Measurements from ENCODE around the gene NLRP13.
"Not testable (repeated sequence)": the region's sequence is repeated elsewhere in the genome, so short reads cannot be mapped to it uniquely, and the experiment has no call there.

NLRP13 gene

GRCh38 chr19:55931936-55932386 lies at the start of gene NLRP13:
Gene NLRP13, minus strand, starts transcription at chr19:55932336. Its CDS starts 25 bp downstream, at chr19:55932311.
- no peak for DNase-seq (ENCODE audit: low read depth, low spot score)

- no peak for DNase-seq (ENCODE audit: low read depth, low spot score)
Measured at GRCh38 chr19:55980415-55980814, 48.3 kb upstream of the NLRP13 start.

- DNase-seq (ENCODE audit: low read depth, low spot score): no peak
Measured at GRCh38 chr19:55973982-55974381, 41.8 kb upstream of the NLRP13 start.

- no peak for DNase-seq (ENCODE audit: low read depth, low spot score)
Measured at GRCh38 chr19:55962186-55962585, 30.1 kb upstream of the NLRP13 start.

- DNase-seq (ENCODE audit: low read depth, low spot score): no peak
Measured at GRCh38 chr19:55959996-55960675, 28.0 kb upstream of the NLRP13 start.

GRCh38 chr19:55958356-55958755 lies 26.2 kb upstream of the NLRP13 start:
- peak; percentile 17 for DNase-seq (ENCODE audit: low read depth, low spot score)

GRCh38 chr19:55956431-55956830 lies 24.3 kb upstream of the NLRP13 start:
- no peak for DNase-seq (ENCODE audit: low read depth, low spot score)

GRCh38 chr19:55950566-55950965 lies 18.4 kb upstream of the NLRP13 start:
- not testable (repeated sequence) for DNase-seq (ENCODE audit: low read depth, low spot score)

GRCh38 chr19:55947532-55947931 lies 15.4 kb upstream of the NLRP13 start, which contains the start of gene NLRP8:
Gene NLRP8, plus strand, starts transcription at chr19:55947832.
- DNase-seq (ENCODE audit: low read depth, low spot score): no peak

- no peak for DNase-seq (ENCODE audit: low read depth, low spot score)
Measured at GRCh38 chr19:55940306-55940705, 8.2 kb upstream of the NLRP13 start.

GRCh38 chr19:55939206-55939605 lies 7.1 kb upstream of the NLRP13 start:
- DNase-seq (ENCODE audit: low read depth, low spot score): no peak

GRCh38 chr19:55935206-55935605 lies 3.1 kb upstream of the NLRP13 start:
- no peak for DNase-seq (ENCODE audit: low read depth, low spot score)

GRCh38 chr19:55930996-55931515 lies 1.1 kb downstream of the NLRP13 start:
- DNase-seq (ENCODE audit: low read depth, low spot score): no peak

GRCh38 chr19:55929258-55929657 lies 2.9 kb downstream of the NLRP13 start:
- DNase-seq (ENCODE audit: low read depth, low spot score): not testable (repeated sequence)

- no peak for DNase-seq (ENCODE audit: low read depth, low spot score)
Measured at GRCh38 chr19:55927991-55928390, 4.1 kb downstream of the NLRP13 start.

- DNase-seq (ENCODE audit: low read depth, low spot score): no peak
Measured at GRCh38 chr19:55923556-55923955, 8.6 kb downstream of the NLRP13 start.

GRCh38 chr19:55913643-55914268 lies 18.4 kb downstream of the NLRP13 start:
- no peak for DNase-seq (ENCODE audit: low read depth, low spot score)

- no peak for DNase-seq (ENCODE audit: low read depth, low spot score)
Measured at GRCh38 chr19:55912916-55913315, 19.2 kb downstream of the NLRP13 start.

GRCh38 chr19:55909801-55910200 lies 22.3 kb downstream of the NLRP13 start:
- no peak for DNase-seq (ENCODE audit: low read depth, low spot score)

- DNase-seq (ENCODE audit: low read depth, low spot score): no peak
Measured at GRCh38 chr19:55907746-55908145, 24.4 kb downstream of the NLRP13 start.

GRCh38 chr19:55907286-55907685 lies 24.9 kb downstream of the NLRP13 start:
- DNase-seq (ENCODE audit: low read depth, low spot score): no peak

- DNase-seq (ENCODE audit: low read depth, low spot score): no peak
Measured at GRCh38 chr19:55902080-55902751, 29.9 kb downstream of the NLRP13 start.
